Fibroblast of lung (primary cell): ENCODE results near the gene RNF39. TPM values are rescaled to one million over a fixed set of nuclear protein-coding genes. Genes with fewer than 3 reads are reported as not detected.
"Not testable (repeated sequence)": the region's sequence is repeated elsewhere in the genome, so short reads cannot be mapped to it uniquely, and the experiment has no call there.

Experiments used
- DNase-seq, 2 donors: peaks; one replicate each; pipeline versions ENCODE4 v3.0.0 to v3.0.0-alpha.2; 2010; ENCODE audit warnings: low read depth in 2 of 2
- H2AFZ ChIP-seq: 2 replicates; pipeline ENCODE4 v1.5.1; 2012; ENCODE audit warnings: low read length, control low read depth, inconsistent platforms
- H3K27ac ChIP-seq: 2 replicates; pipeline ENCODE4 v1.5.1; 2011; ENCODE audit warnings: low read length, control low read depth; ENCODE audit not compliant: insufficient read depth
- H3K27me3 ChIP-seq: 2 replicates; pipeline ENCODE4 v1.5.1; 2011; ENCODE audit warnings: mild to moderate bottlenecking, low read length; ENCODE audit not compliant: control insufficient read depth, insufficient read depth
- H3K36me3 ChIP-seq: 2 replicates; pipeline ENCODE4 v1.5.1; 2011; ENCODE audit warnings: low read length; ENCODE audit not compliant: control insufficient read depth, insufficient read depth
- H3K4me1 ChIP-seq: 2 replicates; pipeline ENCODE4 v1.5.1; 2011; ENCODE audit warnings: low read length; ENCODE audit not compliant: control insufficient read depth, insufficient read depth; ENCODE audit errors: extremely low read depth
- H3K4me2 ChIP-seq: 2 replicates; pipeline ENCODE4 v1.5.1; 2011; ENCODE audit warnings: low read length, control low read depth; ENCODE audit not compliant: insufficient read depth; ENCODE audit errors: extremely low read depth
- H3K4me3 ChIP-seq, 4 experiments: fragments of 200-600 bp in 1 of 4; sonication (generic) in 1 of 4; replicated peaks in 1 of 4; 2 replicates each; pipeline ENCODE4 v1.5.1; 2011 to 2016; ENCODE audit warnings: low read length in 4 of 4, low read depth in 3 of 4, mild to moderate bottlenecking in 3 of 4, control low read depth in 2 of 4, inconsistent platforms in 1 of 4, mixed read lengths in 1 of 4; ENCODE audit not compliant: insufficient read depth in 1 of 4; ENCODE audit errors: control extremely low read depth in 1 of 4
- H3K79me2 ChIP-seq: 2 replicates; pipeline ENCODE4 v1.5.1; 2012; ENCODE audit warnings: mild to moderate bottlenecking, low read length, inconsistent platforms; ENCODE audit not compliant: control insufficient read depth, insufficient read depth
- H3K9ac ChIP-seq: 2 replicates; pipeline ENCODE4 v1.5.1; 2011; ENCODE audit warnings: mild to moderate bottlenecking, low read length, control low read depth; ENCODE audit not compliant: insufficient read depth
- H3K9me3 ChIP-seq: 2 replicates; pipeline ENCODE4 v1.5.1; 2012; ENCODE audit warnings: low read depth, low read length; ENCODE audit not compliant: control insufficient read depth, insufficient read depth
- H4K20me1 ChIP-seq: 2 replicates; pipeline ENCODE4 v1.5.1; 2011; ENCODE audit warnings: low read length; ENCODE audit not compliant: control insufficient read depth, insufficient read depth; ENCODE audit errors: extremely low read depth
- EZH2 ChIP-seq: IDR thresholded peaks from 2 replicates; pipeline ENCODE4 v1.5.1; 2012; ENCODE audit warnings: low read length, control low read depth, mild to moderate bottlenecking; ENCODE audit errors: missing control alignments
- polyA plus RNA-seq, 2 donors: library from polyadenylated mRNA; depleted of rRNA in 1 of 2; stranded (reverse) in 1 of 2; unstranded in 1 of 2; fragments of >200 nt; gene quantifications; 2 replicates each; pipeline ENCODE4 v1.2.1, GENCODE V29; 2011 to 2012; ENCODE audit warnings: missing spikeins in 1 of 2
- total RNA-seq: library from RNA; depleted of rRNA; stranded (reverse); fragments of >200 nt; gene quantifications from 2 replicates; pipeline ENCODE4 v1.2.1, GENCODE V29; 2014
- TF ChIP-seq, protein P1 (sequence below), 2 donors: IDR thresholded peaks in 1 of 2; conservative IDR thresholded peaks in 1 of 2; 1 replicate in 1 of 2; 2 replicates in 1 of 2; pipeline ENCODE4 v1.5.1; 2011 to 2012; ENCODE audit warnings: low read length in 2 of 2, control low read depth in 1 of 2, inconsistent platforms in 1 of 2, low read depth in 1 of 2, mild to moderate bottlenecking in 1 of 2

RNF39 gene
- total and polyA plus RNA-seq, 2 donors (not counting 1 experiment from before 2014, with no cell fraction given) = not detected

DNA sequence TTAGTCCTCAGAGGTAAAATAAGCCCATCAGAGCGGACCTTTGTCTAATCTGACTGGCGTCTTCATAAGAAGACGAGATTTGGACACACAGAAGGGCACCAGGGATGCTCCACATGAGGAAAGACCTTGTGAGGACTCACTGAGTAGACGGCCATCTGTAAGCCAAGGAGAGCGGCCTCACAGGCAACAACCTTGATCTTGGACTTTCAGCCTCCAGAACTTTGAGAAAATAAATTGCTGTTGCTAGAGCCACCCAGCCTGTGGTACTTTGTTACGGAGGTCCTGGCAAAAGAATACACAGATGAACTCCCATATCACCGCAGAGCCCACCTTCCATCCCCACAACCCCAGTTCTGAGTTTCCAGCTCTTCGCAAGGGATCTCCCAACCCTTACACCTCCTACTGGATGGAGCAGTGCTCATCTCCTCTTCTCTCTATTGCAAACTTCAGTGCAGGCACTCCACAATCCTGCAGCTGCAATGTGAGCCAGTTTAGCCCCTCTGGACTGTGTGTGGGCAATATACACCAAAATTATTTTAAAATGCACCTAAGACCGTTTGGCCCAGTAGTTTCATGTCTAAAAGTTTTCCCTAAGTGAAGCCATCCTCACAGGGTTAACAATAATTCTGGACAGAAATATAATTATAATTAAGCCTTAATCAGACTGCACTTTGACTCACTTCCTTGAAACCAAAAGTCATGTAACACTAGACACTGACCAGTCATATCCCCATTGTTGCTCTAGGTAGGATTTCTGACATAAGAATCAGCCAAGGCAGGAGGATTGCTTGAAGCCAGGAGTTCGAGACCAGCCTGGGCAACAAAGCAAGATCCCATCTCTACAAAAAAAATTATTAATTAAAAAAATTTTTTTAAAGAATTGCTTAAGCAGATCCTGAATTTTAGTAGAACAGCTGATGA, 46.1 kb upstream of the RNF39 start:
- DNase-seq = no peak
- no peak overlapping the region for H3K27ac ChIP-seq
- H3K4me1 ChIP-seq = no peaks in the 10 kb centered on the region

DNA sequence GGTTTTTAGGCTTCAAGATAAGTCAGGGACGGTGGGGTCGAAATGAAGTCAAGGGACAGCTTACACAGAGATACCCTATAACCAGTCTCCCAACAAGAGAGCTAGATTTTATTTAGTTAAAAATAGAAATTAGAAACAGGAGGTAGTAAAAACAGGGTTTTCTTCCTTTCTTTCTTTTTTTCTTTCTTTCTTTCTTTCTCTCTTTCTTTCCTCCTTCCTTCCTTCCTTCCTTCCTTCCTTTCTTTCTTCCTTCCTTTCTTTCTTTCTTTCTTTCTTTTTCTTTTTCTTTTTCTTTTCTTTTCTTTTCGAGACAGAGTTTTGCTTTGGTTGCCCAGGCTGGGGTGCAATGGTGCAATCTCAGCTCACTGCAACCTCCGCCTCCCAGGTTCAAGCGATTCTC, 43.1 kb upstream of the RNF39 start:
- DNase-seq, H3K36me3 ChIP-seq, H3K9ac ChIP-seq, H4K20me1 ChIP-seq, H2AFZ ChIP-seq, H3K4me1 ChIP-seq, H3K27me3 ChIP-seq, H3K4me3 ChIP-seq, H3K27ac ChIP-seq, H3K9me3 ChIP-seq, H3K4me2 ChIP-seq, H3K79me2 ChIP-seq: not testable (repeated sequence)

More for the DNA sequence above, 46.1 kb upstream of the RNF39 start:
- no peaks in the 10 kb centered on the region for H3K9me3 ChIP-seq
- H4K20me1 ChIP-seq = no peaks in the 10 kb centered on the region
- H2AFZ ChIP-seq = no peak overlapping the region
- TF ChIP-seq EZH2 = no peak
- TF ChIP-seq, protein P1, sequence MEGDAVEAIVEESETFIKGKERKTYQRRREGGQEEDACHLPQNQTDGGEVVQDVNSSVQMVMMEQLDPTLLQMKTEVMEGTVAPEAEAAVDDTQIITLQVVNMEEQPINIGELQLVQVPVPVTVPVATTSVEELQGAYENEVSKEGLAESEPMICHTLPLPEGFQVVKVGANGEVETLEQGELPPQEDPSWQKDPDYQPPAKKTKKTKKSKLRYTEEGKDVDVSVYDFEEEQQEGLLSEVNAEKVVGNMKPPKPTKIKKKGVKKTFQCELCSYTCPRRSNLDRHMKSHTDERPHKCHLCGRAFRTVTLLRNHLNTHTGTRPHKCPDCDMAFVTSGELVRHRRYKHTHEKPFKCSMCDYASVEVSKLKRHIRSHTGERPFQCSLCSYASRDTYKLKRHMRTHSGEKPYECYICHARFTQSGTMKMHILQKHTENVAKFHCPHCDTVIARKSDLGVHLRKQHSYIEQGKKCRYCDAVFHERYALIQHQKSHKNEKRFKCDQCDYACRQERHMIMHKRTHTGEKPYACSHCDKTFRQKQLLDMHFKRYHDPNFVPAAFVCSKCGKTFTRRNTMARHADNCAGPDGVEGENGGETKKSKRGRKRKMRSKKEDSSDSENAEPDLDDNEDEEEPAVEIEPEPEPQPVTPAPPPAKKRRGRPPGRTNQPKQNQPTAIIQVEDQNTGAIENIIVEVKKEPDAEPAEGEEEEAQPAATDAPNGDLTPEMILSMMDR (conservative IDR thresholded peaks at IDR 0.05 in 1 of 2, IDR thresholded peaks at IDR 0.05 in 1 of 2; ENCODE audit: low read depth in 1 of 2, low read length in 2 of 2) = no peak
- H3K79me2 ChIP-seq = no peaks in the 10 kb centered on the region
- no peak overlapping the region for H3K9ac ChIP-seq
- no peaks in the 10 kb centered on the region for H3K36me3 ChIP-seq
- H3K4me2 ChIP-seq = no peak overlapping the region
- H3K4me3 ChIP-seq = no peak overlapping the region
- H3K27me3 ChIP-seq = peaks cover 3% of the 10 kb centered on the region

GRCh38 chr6:30116724-30117123, 41.2 kb upstream of the RNF39 start:
- Histone ChIP-seq H3K4me2 (no peak overlapping the region), H3K27ac (no peak overlapping the region), H4K20me1 (no peaks in the 10 kb centered on the region), H3K79me2 (no peaks in the 10 kb centered on the region), H3K36me3 (no peaks in the 10 kb centered on the region), H3K4me3 (no peak overlapping the region), H3K27me3 (peaks cover 10% of the 10 kb centered on the region), H2AFZ (no peak overlapping the region), H3K4me1 (no peaks in the 10 kb centered on the region), H3K9ac (no peak overlapping the region), H3K9me3 (no peaks in the 10 kb centered on the region)
- DNase-seq = no peak
- TF ChIP-seq EZH2 = no peak
- TF ChIP-seq, protein P1 (conservative IDR thresholded peaks at IDR 0.05 in 1 of 2, IDR thresholded peaks at IDR 0.05 in 1 of 2; ENCODE audit: low read depth in 1 of 2, low read length in 2 of 2) = peak in 1 of 2 donors; percentile 4
